GF-D8 (cell line): Measurements from ENCODE around the gene NCK2.

Source experiments
- DNase-seq: peaks from one replicate; lab custom pipeline; 2025; lab: John Stamatoyannopoulos, UW

The NCK2 gene

GRCh38 chr2:105873721-105874120 lies 129.0 kb downstream of the NCK2 start:
- DNase-seq: no peak

- no peak for DNase-seq
Measured at GRCh38 chr2:105874466-105874865, 129.8 kb downstream of the NCK2 start.

GRCh38 chr2:105875241-105875640 lies 130.5 kb downstream of the NCK2 start:
- DNase-seq: no peak

DNA sequence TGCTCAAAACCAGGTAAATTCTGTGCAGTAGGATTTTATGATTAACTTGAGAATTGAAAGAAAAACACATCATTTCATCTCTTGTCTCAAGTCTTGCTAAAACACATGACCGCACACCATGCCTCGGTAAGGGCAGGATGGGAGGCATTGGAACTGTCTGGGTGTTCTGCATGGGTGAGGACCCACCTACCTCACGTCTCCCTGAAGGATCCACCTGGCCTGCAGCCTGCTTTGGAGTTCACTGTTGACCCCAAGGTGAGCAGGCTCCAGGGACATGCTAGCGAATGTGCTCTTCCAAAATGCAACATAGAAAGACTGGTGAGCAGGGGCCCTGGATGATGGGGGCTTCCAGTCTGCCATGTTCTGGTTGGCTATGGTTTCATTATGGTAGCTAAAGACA lies 131.5 kb downstream of the NCK2 start:
- DNase-seq: no peak

DNA sequence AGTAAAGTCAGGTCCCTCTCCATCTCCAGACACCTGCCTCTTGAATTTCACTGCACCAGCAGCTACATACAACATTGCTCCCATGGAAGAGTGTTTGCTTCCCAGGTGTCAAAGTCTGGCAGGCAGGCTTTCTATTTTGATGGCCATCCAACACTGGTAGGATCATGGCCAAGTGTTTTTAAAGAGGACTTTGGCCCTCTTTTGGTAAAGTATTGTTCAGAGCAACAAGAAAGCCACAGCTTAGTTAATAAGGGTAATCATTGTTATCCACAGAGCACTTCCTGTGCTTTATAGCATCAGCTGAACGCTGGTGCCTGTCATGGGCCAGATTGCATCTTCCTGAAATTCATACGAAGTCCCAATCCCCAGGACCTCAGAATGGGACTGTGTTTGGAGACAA lies 133.2 kb downstream of the NCK2 start:
- DNase-seq: no peak

DNA sequence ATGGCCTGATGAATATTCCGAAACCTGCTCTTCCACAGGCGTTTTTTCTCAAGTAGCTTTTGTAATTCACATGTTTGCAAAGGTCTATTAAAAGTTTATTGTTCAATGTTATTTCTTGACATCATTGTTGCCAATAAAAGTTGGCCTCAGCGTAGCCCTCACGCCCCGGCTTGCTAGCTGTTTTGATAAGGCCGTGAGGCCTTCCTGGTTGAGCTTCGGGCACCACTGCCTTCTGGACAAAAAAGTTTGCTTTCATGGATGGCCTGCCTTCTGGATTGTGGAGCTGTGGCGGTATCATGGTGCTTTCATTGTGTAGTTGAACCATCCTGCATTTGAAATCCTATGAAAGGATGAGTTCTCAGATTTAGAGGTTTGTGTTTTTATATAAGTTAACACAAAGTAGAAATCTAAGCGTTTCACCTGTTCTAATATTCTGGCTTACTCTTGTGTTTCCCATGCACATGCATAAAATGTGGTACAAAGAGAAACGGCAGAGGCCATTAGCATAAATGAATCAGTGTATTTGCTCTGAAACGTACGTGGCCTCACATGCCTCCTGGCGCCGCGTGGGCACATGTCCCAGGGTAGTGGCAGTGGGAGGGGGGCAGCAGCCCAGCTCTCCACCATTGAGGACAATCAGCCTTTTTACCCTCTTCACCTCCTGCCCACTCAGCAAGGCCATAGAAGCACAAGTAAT lies 134.5 kb downstream of the NCK2 start:
- no peak for DNase-seq

DNA sequence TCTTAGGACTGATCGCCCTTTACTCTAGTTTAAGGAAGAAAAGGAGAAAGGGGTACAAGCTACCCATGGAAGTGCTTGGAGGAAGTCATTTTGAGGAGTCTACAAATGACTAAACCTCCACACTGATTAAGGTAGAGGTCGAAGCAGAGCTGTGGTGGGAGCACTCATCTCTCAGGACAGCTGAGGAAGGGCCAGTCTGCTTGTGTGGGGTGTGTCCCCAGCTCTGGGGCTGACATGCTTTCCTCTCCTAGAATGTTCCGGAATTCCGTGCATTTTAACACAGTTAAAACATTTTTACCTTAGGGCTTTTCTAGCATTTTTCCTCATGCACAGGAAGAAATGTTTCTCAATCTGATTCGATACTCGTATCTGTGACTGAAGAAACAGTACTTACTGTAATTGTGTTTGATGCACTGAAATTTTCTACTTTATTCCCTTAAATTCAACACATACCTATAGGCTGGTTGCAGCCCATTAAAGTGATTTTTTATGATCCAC lies 135.1 kb downstream of the NCK2 start:
- no peak for DNase-seq

DNA sequence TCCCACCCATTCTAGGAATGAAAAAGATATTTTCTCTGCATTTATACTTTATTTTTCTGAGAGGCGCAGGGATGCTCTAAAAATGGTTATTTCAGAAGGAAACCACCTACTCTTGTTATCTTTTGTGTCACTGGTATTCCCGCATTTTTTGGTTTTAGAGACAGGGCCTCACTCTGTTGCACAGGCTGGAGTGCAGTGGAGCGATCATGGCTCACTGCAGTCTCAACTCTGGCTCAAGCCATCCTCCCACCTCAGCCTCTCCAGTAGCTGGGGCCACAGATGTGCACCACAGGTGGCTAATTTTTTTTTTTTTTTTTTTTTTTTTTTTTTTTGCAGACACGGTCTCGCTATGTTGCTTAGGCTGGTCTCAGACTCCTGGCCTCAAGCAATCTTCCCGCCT lies 135.9 kb downstream of the NCK2 start:
- no peak for DNase-seq

DNA sequence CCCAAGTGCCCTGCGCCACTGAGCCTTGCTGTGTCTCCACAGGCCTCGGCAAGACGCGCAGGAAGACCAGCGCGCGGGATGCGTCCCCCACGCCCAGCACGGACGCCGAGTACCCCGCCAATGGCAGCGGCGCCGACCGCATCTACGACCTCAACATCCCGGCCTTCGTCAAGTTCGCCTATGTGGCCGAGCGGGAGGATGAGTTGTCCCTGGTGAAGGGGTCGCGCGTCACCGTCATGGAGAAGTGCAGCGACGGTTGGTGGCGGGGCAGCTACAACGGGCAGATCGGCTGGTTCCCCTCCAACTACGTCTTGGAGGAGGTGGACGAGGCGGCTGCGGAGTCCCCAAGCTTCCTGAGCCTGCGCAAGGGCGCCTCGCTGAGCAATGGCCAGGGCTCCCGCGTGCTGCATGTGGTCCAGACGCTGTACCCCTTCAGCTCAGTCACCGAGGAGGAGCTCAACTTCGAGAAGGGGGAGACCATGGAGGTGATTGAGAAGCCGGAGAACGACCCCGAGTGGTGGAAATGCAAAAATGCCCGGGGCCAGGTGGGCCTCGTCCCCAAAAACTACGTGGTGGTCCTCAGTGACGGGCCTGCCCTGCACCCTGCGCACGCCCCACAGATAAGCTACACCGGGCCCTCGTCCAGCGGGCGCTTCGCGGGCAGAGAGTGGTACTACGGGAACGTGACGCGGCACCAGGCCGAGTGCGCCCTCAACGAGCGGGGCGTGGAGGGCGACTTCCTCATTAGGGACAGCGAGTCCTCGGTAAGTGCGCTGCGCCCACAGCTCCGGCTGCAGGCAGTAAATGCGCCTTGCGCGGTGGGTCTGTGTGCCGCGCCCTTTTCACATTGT lies 136.8 kb downstream of the NCK2 start:
- DNase-seq: no peak

DNA sequence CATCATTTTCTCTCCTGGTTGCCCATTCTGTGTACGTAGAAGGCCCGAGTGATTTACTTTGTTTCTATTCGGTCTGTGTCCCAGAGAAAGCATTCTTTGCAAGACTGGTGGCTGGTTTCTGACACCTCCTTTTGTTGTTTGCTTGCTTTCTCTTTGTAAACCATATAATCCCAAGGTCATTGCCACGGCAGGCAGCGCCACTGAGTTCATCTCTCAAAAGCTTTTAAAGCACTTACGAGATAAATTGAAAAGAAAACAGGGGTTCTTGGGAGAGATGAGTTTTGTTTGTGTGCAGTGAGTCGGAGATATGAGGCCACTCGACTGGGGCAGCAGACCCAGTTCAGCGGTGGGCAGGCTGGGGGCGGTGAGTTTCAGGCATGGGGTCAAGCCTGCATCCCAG lies 137.6 kb downstream of the NCK2 start:
- no peak for DNase-seq

DNA sequence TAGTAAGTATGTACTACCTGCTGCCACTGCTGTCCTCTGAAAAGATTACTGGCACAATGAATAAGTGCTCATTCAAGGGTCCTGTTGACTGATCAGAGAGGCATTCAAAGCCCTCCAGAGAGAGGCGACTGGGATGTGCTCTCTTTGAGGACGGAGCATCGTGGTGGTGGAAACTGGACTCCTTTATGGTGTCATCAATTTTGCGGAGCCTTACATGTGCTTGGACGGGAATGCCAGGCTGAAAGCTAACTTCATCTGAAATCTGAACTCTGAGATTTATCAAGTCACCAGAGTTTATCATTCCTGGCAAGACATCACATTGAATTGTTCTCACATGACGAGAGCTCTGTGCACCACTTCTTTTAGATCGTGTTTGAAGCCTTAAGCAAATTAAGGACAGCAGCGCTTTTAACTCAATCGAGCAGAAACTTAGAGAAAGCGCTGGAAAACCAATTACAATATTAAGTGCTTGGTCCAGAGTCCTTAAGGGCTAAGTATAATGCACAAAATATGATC lies 138.3 kb downstream of the NCK2 start:
- DNase-seq: no peak

- DNase-seq: no peak
Measured at GRCh38 chr2:105883911-105884694, 139.4 kb downstream of the NCK2 start.

GRCh38 chr2:105885456-105885855 lies 140.7 kb downstream of the NCK2 start:
- DNase-seq: no peak

GRCh38 chr2:105886029-105886454 lies 141.3 kb downstream of the NCK2 start:
- no peak for DNase-seq

GRCh38 chr2:105886687-105887086 lies 142.0 kb downstream of the NCK2 start:
- DNase-seq: no peak

DNA sequence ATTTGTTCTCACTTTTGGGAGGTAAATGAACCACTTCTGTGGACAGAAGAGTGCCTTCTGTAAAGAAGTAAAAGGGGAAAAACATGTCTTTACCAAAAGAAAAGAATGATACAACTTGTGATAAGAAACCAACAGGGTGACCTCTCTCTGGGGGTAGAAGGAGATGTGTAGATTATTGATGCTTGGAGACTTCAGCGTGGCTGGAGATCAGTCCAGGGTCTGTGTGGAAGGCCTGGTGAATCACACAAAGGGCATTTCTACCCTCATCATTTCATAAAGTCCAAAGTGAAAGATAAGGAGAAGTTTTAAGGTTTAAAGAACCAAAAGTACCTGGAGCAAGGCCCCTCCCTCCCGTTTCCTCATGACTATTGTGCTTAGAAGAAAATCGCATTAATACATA lies 142.5 kb downstream of the NCK2 start:
- no peak for DNase-seq

GRCh38 chr2:105888625-105889024 lies 143.9 kb downstream of the NCK2 start:
- DNase-seq: no peak

DNA sequence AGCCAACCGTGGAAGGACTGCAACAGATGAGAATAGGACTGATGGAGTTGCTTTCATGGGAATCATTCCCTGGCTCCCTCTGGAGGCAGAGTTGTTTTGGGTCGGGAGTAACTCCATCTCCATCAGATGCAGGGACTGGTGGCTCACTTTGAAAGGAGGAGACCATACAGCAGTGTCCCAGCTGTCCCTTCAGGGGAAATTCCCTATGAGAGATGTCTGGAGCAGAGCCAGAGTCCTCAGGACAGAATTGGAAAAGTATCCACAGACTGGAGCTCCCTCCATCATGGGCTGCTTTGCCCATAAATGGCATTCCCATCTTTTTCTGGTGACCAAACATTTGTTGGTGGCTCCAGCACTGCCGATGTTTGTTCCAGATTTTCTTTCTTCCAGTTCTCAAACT lies 144.3 kb downstream of the NCK2 start:
- DNase-seq: no peak

GRCh38 chr2:105890111-105890510 lies 145.4 kb downstream of the NCK2 start:
- no peak for DNase-seq

GRCh38 chr2:105890856-105891255 lies 146.1 kb downstream of the NCK2 start:
- DNase-seq: no peak

- no peak for DNase-seq
Measured at GRCh38 chr2:105893011-105893995, 148.6 kb downstream of the NCK2 start.
